Mammary epithelial cell (primary cell): ENCODE data around the gene PAFAH2.

Source experiments
- EZH2 ChIP-seq: IDR thresholded peaks from 2 replicates; pipeline ENCODE4 v1.6.1; 2012; ENCODE audit warnings: low read length, inconsistent platforms, borderline replicate concordance
- TF ChIP-seq, protein P1 (sequence below), 2 donors: IDR thresholded peaks in 1 of 2; conservative IDR thresholded peaks in 1 of 2; 2 replicates each; pipeline ENCODE4 v1.5.1; 2011 to 2012; ENCODE audit warnings: inconsistent platforms in 2 of 2, low read length in 2 of 2, mild to moderate bottlenecking in 2 of 2, control low read depth in 1 of 2, low read depth in 1 of 2; ENCODE audit not compliant: insufficient read depth in 1 of 2; ENCODE audit errors: extremely low read depth in 1 of 2

DNA sequence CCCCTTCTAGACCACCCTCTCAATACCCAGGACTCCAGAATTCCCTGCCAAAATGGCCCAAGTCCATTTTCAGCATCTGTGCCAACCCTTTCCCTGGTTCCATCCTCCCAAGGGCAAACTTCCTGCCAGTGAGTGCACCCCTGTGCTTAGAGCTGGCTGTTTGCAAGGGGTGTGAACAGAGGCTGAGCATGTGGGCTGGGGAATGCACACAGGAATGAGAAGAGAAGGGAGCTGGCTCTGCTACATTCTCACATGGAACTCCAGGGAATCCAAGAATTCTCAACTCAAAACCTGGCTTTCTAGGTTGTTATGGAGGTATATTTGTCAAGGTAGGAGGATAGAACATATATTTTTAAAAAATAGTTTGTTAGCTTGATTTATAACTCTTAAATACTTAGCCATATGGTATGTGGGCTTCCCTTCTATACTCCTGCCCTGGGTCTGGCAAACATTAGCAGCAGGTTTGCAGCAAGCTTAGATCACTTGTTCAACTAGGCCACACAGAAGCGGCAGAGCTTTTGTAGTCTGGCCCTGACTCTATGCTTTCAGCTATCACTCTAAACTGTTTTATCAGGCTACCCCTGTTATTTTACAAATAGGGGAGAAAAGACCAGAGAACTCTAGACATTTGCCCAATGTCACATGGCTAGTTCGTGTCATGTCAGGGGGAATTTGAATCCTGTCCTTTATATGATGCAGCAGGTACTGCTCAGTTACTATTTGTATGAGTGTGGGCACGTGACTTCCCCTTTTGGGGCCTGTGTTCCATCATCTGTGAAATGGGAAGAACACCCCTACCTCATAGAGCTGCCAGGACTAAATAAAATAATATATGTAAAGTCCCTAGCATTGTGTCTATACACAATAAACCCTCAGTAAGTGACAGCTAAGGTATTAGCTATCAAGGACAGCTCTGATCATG lies 83.5 kb downstream of the PAFAH2 start:
- no peak for TF ChIP-seq EZH2
- TF ChIP-seq, protein P1, sequence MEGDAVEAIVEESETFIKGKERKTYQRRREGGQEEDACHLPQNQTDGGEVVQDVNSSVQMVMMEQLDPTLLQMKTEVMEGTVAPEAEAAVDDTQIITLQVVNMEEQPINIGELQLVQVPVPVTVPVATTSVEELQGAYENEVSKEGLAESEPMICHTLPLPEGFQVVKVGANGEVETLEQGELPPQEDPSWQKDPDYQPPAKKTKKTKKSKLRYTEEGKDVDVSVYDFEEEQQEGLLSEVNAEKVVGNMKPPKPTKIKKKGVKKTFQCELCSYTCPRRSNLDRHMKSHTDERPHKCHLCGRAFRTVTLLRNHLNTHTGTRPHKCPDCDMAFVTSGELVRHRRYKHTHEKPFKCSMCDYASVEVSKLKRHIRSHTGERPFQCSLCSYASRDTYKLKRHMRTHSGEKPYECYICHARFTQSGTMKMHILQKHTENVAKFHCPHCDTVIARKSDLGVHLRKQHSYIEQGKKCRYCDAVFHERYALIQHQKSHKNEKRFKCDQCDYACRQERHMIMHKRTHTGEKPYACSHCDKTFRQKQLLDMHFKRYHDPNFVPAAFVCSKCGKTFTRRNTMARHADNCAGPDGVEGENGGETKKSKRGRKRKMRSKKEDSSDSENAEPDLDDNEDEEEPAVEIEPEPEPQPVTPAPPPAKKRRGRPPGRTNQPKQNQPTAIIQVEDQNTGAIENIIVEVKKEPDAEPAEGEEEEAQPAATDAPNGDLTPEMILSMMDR (conservative IDR thresholded peaks at IDR 0.05 in 1 of 2, IDR thresholded peaks at IDR 0.05 in 1 of 2; ENCODE audit: extremely low read depth in 1 of 2, insufficient read depth in 1 of 2, low read depth in 1 of 2, low read length in 2 of 2), result no peak
